SIG-M5 treated with dmso at 0.1 percent for 504 hours (cell line): Measurements from ENCODE around the gene DTWD1.
"Not testable (repeated sequence)": the region's sequence is repeated elsewhere in the genome, so short reads cannot be mapped to it uniquely, and the experiment has no call there.

Experiments
- DNase-seq: peaks from one replicate; lab custom pipeline; 2025; ENCODE audit not compliant: unreplicated experiment; lab: John Stamatoyannopoulos, UW

Gene DTWD1

GRCh38 chr15:49620658-49621368 lies at the start of gene DTWD1, which contains the start of gene FAM227B:
Gene DTWD1, plus strand, starts transcription at chr15:49621048. Its CDS starts 4,120 bp downstream, at chr15:49625168.
Gene FAM227B, minus strand, starts transcription at chr15:49620818. Its CDS starts 5,647 bp downstream, at chr15:49615171.
- DNase-seq: peak; percentile 99

GRCh38 chr15:49573421-49573820 lies 47.4 kb upstream of the DTWD1 start:
- no peak for DNase-seq

DNA sequence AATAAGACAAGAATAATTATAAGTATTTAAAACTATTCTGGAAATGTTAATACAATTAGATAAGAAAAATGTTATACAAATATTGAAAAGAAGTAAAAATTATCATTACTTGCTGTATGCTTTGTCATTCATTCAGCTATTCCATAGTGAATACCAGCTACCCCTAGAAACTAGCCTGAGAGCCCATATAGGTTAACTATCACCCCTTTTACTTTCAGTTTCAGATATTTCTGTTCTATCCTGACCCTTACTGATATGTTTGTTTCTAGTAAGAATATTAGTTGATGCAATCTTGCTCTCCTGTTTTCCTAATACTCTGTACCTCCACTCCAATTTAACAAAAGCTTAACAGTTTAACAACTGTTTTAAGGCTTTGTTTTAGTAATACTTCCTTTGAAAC lies 31.8 kb upstream of the DTWD1 start:
- DNase-seq: no peak

DNA sequence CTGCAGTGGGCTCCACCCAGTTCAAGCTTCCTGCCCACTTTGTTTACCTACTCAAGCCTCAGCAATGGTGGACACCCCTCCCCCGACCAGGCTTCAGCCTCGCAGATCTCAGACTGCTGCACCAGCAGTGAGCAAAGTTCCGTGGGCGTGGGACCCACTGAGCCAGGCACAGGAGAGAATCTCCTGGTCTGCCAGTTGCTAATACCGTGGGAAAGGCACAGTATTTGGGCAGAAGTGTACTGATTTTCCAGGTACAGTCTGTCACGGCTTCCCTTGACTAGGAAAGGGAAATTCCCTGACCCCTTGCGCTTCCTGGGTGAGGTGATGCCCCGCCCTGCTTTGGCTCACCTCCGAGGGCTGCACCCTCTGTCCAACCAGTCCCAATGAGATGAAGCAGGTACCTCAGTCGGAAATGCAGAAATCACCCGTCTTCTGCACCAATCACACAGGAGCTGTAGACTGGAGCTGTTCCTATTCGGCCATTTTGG lies 28.0 kb upstream of the DTWD1 start:
- not testable (repeated sequence) for DNase-seq

DNA sequence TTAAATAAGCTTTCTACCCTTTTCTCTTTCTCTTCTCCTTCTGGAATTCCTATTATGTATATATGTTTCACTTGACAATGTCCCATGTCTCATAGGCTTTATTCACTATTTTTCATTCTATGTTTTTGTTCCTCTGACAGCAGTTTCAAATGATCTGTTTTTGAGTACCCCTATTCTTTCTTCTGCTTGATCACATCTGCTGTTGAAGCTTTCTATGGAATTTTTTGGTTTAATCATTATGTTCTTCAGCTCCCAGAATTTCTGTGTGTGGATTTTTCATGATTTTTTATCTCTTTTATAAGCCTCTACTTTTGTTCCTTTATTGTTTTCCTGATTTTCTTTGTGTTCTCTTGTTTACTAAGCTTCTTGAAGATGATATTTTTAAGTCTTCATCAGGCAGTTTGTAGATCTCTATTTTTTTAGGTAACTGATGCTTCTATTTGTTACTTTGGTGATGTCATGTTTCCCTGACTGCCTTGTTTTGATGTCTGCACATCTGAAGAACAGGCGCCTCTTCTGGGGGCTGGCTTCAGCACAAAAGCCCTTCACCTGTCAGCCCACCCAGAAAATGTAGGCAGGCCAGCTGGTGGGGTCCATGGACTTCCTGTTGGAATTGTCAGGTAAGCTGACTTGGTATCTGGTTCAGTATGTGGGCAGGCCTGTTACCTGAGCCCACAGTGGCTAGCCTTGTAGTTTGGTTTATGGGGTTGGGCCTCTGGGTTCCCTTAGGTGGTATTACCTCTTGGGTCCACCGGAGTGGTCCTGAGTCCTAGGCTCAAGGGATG lies 16.0 kb upstream of the DTWD1 start:
- no peak for DNase-seq

DNA sequence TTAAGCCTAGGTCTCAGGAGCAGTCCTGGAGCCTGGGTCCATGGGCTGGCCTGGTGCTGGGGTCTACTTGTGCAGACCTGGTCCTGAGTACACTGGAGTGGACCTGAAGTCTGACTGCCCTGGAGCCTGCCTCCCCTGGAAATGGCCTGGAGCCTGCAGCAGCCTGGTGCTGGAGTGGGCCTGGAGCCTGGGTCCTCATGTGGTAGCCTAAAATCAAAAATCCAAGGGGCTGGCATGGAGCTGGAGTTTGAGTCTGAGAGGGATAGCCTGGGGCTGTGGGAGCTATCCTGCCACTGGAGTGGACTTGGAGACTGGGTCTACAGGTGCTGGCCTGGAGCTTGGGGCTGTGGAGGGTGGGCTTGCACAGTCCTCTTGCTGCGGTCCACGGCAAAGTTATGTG lies 15.3 kb upstream of the DTWD1 start:
- no peak for DNase-seq

GRCh38 chr15:49606594-49606993 lies 14.3 kb upstream of the DTWD1 start:
- DNase-seq: no peak

DNA sequence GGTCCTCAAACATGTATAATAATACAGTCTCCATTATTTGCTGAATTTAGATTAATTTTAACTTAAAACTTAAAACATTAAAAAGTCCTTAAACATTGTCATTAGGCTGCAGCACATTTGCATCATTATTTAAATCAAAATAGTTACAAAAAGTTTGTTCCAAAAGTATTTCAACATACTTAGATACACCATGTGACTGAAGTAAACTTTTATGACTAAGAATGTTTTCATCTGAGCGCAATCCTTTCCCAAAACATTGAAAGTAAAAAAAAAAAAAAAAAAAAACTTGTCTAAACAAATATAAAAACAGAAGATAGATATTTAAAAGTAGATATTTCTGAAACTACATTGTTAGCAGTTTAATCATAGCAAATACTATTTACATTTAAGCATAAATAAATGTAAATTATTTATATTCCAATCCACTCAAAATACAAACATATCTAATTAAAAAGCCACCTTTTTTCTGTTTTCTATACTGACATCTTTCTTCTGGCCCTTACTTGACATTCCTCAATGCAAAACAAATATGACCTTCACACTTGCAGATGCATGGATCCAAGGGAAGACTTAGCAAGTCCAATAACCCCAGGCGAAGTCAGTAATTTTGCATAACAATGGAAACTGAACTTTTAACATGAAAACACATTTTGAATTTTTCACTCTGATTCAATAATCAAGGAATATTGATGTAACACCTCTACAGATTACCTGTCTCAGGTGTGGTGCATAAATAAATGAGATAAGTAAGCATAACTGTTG lies 10.5 kb upstream of the DTWD1 start:
- DNase-seq: no peak

- not testable (repeated sequence) for DNase-seq
Measured at GRCh38 chr15:49612240-49612639, 8.6 kb upstream of the DTWD1 start.

GRCh38 chr15:49619226-49619625 lies 1.6 kb upstream of the DTWD1 start:
- DNase-seq: no peak

DNA sequence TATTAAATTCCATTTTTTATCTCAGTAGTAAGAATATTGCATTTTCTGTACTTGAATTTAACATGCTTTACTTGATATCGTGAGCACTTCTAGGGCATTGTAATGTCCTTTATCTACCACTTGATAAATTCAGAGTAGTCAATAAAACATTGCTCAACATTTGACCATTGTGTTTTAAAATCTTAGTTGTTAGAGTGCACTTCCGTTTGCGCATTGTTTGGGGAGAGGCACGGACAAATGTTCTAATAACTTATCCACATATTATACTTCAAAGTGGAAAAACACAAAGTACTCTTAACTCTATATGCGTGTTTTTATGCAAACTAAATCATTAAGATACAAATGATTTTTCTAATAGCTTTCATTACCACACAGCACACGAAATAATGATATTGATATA lies 649 bp upstream of the DTWD1 start:
- peak; percentile 30 for DNase-seq

DNA sequence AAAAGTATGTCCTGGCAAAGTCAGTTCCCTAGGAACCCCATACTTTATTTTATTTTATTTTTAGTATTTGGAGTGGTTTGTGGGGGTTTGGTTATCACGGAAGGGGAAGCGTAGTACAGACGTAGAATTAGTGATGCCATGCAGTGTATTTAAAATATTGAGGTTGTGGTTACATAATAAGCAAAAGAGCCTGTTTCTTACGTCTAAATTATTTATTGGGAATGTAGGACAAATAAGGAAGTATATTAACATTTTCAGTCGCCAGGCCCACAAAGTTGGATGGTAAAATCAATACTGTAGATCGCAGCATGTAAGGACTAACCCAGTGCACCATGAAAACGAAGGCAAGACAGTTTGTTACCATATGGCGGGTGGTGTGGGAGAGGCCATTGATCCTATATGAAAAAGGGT lies 558 bp downstream of the DTWD1 start:
- peak; percentile 42 for DNase-seq

DNA sequence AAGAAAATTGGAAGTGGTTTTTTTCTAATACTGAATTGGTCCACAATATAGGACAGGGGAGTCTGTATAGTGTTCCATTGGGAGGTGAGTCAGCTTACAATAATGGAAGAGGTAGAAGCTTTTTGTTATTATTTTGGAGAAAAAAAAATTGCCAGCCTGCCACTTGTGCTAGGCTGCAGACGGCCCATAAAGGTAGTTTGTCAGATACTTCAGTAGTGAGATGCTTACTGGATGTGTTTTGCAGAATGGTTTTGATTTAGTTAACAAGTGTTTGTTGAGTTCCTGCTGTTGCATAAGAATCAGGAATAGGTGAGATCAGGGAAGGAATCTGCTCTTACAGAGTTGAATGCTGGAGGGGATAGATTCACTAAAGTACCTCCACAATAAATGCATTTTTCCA lies 1.0 kb downstream of the DTWD1 start:
- no peak for DNase-seq

- DNase-seq: no peak
Measured at GRCh38 chr15:49622561-49622960, 1.7 kb downstream of the DTWD1 start.

- no peak for DNase-seq
Measured at GRCh38 chr15:49624056-49624455, 3.2 kb downstream of the DTWD1 start.

GRCh38 chr15:49625460-49626036 lies 4.7 kb downstream of the DTWD1 start:
- DNase-seq: no peak

DNA sequence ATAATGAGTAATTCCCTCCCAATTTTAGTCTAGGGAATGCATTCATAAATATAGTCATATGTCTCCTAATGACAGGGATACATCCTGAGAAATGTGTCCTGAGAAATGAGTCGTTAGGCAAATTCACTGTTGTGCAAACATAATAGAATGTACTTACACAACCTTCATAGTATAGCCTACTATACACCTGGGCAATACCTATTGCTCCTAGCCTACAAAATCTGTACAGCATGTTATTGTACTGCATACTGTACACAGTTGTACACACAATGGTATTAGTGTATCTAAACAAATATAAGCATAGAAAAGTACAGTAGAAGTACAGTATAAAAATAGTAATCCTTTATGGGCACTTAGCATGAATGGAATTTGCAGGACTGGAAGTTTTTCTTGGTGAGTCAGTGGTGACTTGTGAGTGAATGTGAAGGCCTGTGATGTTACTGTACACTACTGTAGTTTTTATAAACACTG lies 6.6 kb downstream of the DTWD1 start:
- no peak for DNase-seq

DNA sequence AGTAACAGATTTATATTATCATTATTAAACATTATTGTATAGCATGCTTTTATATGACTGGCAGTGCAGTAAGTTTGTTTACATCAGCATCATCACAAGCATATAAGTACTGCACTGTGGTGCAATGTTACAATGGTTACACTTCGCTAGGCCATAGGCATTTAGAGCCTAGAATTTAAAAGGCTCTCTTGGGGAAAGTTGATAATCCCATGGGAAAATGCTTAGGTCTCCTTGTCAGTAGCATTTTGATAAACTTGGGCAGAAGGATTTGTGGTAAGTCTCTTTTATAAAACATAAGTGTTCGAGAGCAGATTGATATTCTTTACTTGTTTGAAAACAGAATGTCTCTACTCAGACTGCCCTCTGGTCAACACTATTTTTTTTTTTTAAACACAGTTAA lies 7.5 kb downstream of the DTWD1 start:
- no peak for DNase-seq

DNA sequence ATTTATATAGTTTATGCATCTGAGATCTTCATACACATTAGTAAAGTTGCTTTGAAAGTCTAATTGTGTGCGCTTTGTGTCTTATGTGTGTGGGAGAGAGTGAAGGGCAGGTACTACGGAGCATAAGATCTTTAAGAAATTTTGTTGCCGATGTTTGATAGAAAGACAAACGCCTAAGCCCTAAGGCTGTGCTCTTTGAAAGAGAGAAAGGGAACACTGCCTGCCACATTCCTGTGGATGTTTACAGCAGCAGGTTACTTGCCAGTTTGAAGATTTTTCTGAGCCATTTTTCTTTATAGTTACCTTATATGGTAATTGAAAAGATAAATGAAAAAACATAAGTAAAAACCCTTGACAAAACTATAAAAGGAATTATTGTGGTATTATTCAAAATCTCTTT lies 17.0 kb downstream of the DTWD1 start:
- no peak for DNase-seq

- DNase-seq: no peak
Measured at GRCh38 chr15:49644364-49644794, 23.5 kb downstream of the DTWD1 start.

GRCh38 chr15:49645277-49645676 lies 24.4 kb downstream of the DTWD1 start:
- no peak for DNase-seq
